Endothelial cell of umbilical vein (primary cell): Measurements from ENCODE around the gene NAA10. TPM values are rescaled to one million over a fixed set of nuclear protein-coding genes. Genes with fewer than 3 reads are reported as not detected.

Experiments
- BruUV-seq: library from RNA; stranded (reverse); fragments of 400-500 nt; replicated peaks from 2 replicates; lab custom pipeline; 2021; lab: Mats Ljungman, UMichigan
- CTCF ChIA-PET: fragments of 300-600, 350-600 bp; sonication (Branson Sonifier 250); formaldehyde crosslinking; loops from one replicate; lab custom pipeline; 2021; ENCODE audit warnings: antibody characterized with exemption, inconsistent platforms; lab: Charles Lee
- POLR2A ChIA-PET: fragments of 300-600, 350-600 bp; sonication (Branson Sonifier 250); formaldehyde crosslinking; loops from one replicate; lab custom pipeline; 2021; ENCODE audit warnings: antibody characterized with exemption, inconsistent platforms; lab: Charles Lee
- DNase-seq: peaks from one replicate; pipeline ENCODE4 v3.0.0-alpha.2; 2011; ENCODE audit warnings: low read depth, low spot score
- FAIRE-seq: peaks from 2 replicates; lab custom pipeline; 2011; peaks lifted over from hg19 to GRCh38; lab: Jason Lieb, UNC
- H2AFZ ChIP-seq: 2 replicates; pipeline ENCODE4 v1.6.0; 2012; ENCODE audit warnings: low read depth, low read length, control low read depth, inconsistent platforms
- H3K27ac ChIP-seq: 2 replicates; pipeline ENCODE4 v1.5.1; 2011; ENCODE audit warnings: low read depth, mild to moderate bottlenecking, control low read depth, low read length, moderate library complexity; ENCODE audit not compliant: insufficient read depth
- H3K27me3 ChIP-seq, 2 experiments: 2 replicates each; pipeline versions ENCODE4 v1.6.0 to v1.6.1; 2011; ENCODE audit warnings: low read length in 2 of 2, mixed read lengths in 1 of 2; ENCODE audit not compliant: control insufficient read depth in 2 of 2, insufficient read depth in 2 of 2
- H3K36me3 ChIP-seq, 2 experiments: 2 replicates in 1 of 2; 3 replicates in 1 of 2; pipeline ENCODE4 v1.5.1; 2011; ENCODE audit warnings: low read length in 2 of 2, mild to moderate bottlenecking in 1 of 2, moderate library complexity in 1 of 2; ENCODE audit not compliant: control insufficient read depth in 2 of 2, insufficient read depth in 2 of 2; ENCODE audit errors: extremely low read depth in 1 of 2
- H3K4me1 ChIP-seq: 3 replicates; pipeline ENCODE4 v1.5.1; 2011; ENCODE audit warnings: mild to moderate bottlenecking, low read length; ENCODE audit not compliant: control insufficient read depth, insufficient read depth; ENCODE audit errors: extremely low read depth
- H3K4me2 ChIP-seq: 2 replicates; pipeline ENCODE4 v1.6.1; 2011; ENCODE audit warnings: low read length, control low read depth, mixed read lengths; ENCODE audit not compliant: insufficient read depth
- H3K4me3 ChIP-seq, 3 experiments: fragments of 200-600 bp in 1 of 3; sonication (generic), shearing (Covaris generic) in 1 of 3; replicated peaks in 1 of 3; 2 replicates each; pipeline ENCODE4 v1.5.1; 2011 to 2016; ENCODE audit warnings: control low read depth in 3 of 3, low read length in 3 of 3, mild to moderate bottlenecking in 2 of 3, inconsistent platforms in 1 of 3, low read depth in 1 of 3, moderate library complexity in 1 of 3; ENCODE audit not compliant: insufficient read depth in 1 of 3
- H3K79me2 ChIP-seq: 2 replicates; pipeline ENCODE4 v1.6.0; 2012; ENCODE audit warnings: low read length, inconsistent platforms; ENCODE audit not compliant: control insufficient read depth, insufficient read depth
- H3K9ac ChIP-seq: replicated peaks from 2 replicates; pipeline ENCODE3; 2011; ENCODE audit warnings: low read length, control low read depth; ENCODE audit not compliant: insufficient read depth; ENCODE audit errors: extremely low read depth
- H3K9me1 ChIP-seq: replicated peaks from 3 replicates; pipeline ENCODE4 v1.6.0; 2011; ENCODE audit warnings: mild to moderate bottlenecking, low read length; ENCODE audit not compliant: control insufficient read depth, insufficient read depth; ENCODE audit errors: extremely low read depth
- H3K9me3 ChIP-seq: replicated peaks from 2 replicates; pipeline ENCODE4 v1.5.1; 2012; ENCODE audit warnings: low read length, inconsistent platforms; ENCODE audit not compliant: control insufficient read depth, insufficient read depth
- H4K20me1 ChIP-seq: replicated peaks from 2 replicates; pipeline ENCODE3; 2011; ENCODE audit warnings: mild to moderate bottlenecking, low read length; ENCODE audit not compliant: control insufficient read depth, insufficient read depth; ENCODE audit errors: extremely low read depth
- CTCF ChIP-seq, 2 donors: IDR thresholded peaks; 1 replicate in 1 of 2; 2 replicates in 1 of 2; pipeline ENCODE4 v1.5.1; 2011; ENCODE audit warnings: low read length in 2 of 2, mild to moderate bottlenecking in 2 of 2, moderate library complexity in 2 of 2, control low read depth in 1 of 2, inconsistent platforms in 1 of 2, low read depth in 1 of 2; ENCODE audit not compliant: insufficient read depth in 1 of 2; ENCODE audit errors: extremely low read depth in 1 of 2
- EZH2 ChIP-seq: IDR thresholded peaks from 2 replicates; pipeline ENCODE4 v1.6.1; 2012; ENCODE audit warnings: borderline replicate concordance, low read depth, mild to moderate bottlenecking, moderate library complexity, low read length, inconsistent platforms; ENCODE audit not compliant: severe bottlenecking
- FOS ChIP-seq: IDR thresholded peaks from 2 replicates; pipeline ENCODE4 v1.6.1; 2011; ENCODE audit warnings: mild to moderate bottlenecking, low read length, moderate library complexity, borderline replicate concordance; ENCODE audit not compliant: insufficient read depth
- GATA2 ChIP-seq: IDR thresholded peaks from 2 replicates; pipeline ENCODE4 v1.7.0; 2011; ENCODE audit warnings: low read depth, mild to moderate bottlenecking, moderate library complexity, mixed read lengths, low read length; ENCODE audit not compliant: insufficient read length, insufficient read depth
- JUN ChIP-seq: IDR thresholded peaks from 2 replicates; pipeline ENCODE4 v1.6.1; 2011; ENCODE audit warnings: borderline replicate concordance, low read depth; ENCODE audit not compliant: insufficient read length, insufficient read depth
- MYC ChIP-seq: IDR thresholded peaks from one replicate; pipeline ENCODE4 v1.6.1; 2011; ENCODE audit warnings: mild to moderate bottlenecking, low read depth, low read length
- POLR2A ChIP-seq: IDR thresholded peaks from 2 replicates; pipeline ENCODE4 v1.6.1; 2012; ENCODE audit warnings: low read depth, mild to moderate bottlenecking, control low read depth, low read length
- POLR2AphosphoS5 ChIP-seq: IDR thresholded peaks from 2 replicates; pipeline ENCODE4 v1.6.1; 2012; ENCODE audit warnings: low read depth, mild to moderate bottlenecking, control low read depth, low read length, moderate library complexity; ENCODE audit not compliant: insufficient read depth
- dilution Hi-C: fragments of 300-500 bp; cut with MboI; formaldehyde crosslinking; loops from one replicate; pipeline ENCODE4 v1.15.0; 2019; ENCODE audit warnings: low sequenced_read_pairs; ENCODE audit not compliant: extremely low pct_ligation_motif_present
- intact Hi-C: fragments of 100-400 bp; cut with micrococcal nuclease; formaldehyde crosslinking; loops from one replicate; pipeline ENCODE4 v1.10.0; 2022
- polyA plus RNA-seq, 4 experiments: library from polyadenylated mRNA; depleted of rRNA in 3 of 4; stranded (reverse) in 3 of 4; unstranded in 1 of 4; fragments of >200 nt; gene quantifications; 2 replicates each; pipeline versions ENCODE4 v1.2.1 to v1.2.3, GENCODE V29; 2011 to 2012; ENCODE audit warnings: missing spikeins in 1 of 4
- total RNA-seq: library from RNA; stranded (reverse); gene quantifications from 2 replicates; pipeline ENCODE4 v1.2.3, GENCODE V29; 2021
- TF ChIP-seq, protein P1 (sequence below): IDR thresholded peaks from 2 replicates; pipeline ENCODE4 v1.6.1; 2011; ENCODE audit not compliant: insufficient read depth, insufficient read length

The NAA10 gene
- total and polyA plus RNA-seq, 2 donors (not counting 3 experiments of a cell fraction or from before 2014, with no cell fraction given): 141 to 144 TPM

- dilution Hi-C loops (no loop called here), intact Hi-C loops (loop anchor here (10.0 kb wide), 1 partner anchor 74 kb away; no protein-coding TSS in a partner anchor)
- Histone ChIP-seq H3K36me3 (no peaks in the 10 kb centered on the region), H4K20me1 (no peaks in the 10 kb centered on the region), H3K9me1 (no peaks in the 10 kb centered on the region), H2AFZ (no peak overlapping the region), H3K27ac (no peak overlapping the region), H3K9me3 (no peaks in the 10 kb centered on the region), H3K79me2 (no peaks in the 10 kb centered on the region), H3K4me2 (no peak overlapping the region), H3K4me1 (no peaks in the 10 kb centered on the region), H3K4me3 (no peak overlapping the region), H3K9ac (no peak overlapping the region), H3K27me3 (peaks cover 28 to 32% of the 10 kb centered on the region in 2 experiments)
- no TSS peak for BruUV-seq
- no peak for DNase-seq
- no peak for FAIRE-seq
- no peak for TF ChIP-seq POLR2A
- TF ChIP-seq, protein P1, sequence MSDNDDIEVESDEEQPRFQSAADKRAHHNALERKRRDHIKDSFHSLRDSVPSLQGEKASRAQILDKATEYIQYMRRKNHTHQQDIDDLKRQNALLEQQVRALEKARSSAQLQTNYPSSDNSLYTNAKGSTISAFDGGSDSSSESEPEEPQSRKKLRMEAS: no peak
- TF ChIP-seq POLR2AphosphoS5: no peak
- TF ChIP-seq JUN: no peak
- TF ChIP-seq MYC: no peak
- no peak for TF ChIP-seq FOS
- TF ChIP-seq CTCF (IDR thresholded peaks at IDR 0.05; ENCODE audit: extremely low read depth in 1 of 2, insufficient read depth in 1 of 2, low read depth in 1 of 2, low read length in 2 of 2): no peak
- TF ChIP-seq GATA2: no peak
- TF ChIP-seq EZH2: no peak
- CTCF ChIA-PET: no interaction called here
- POLR2A ChIA-PET: no interaction called here
These were observed 46.5 kb downstream of the NAA10 start for GRCh38 chrX:153888344-153888743.
